NB4 (cell line): ENCODE data around the gene WDR1.

Source experiments
- CTCF ChIP-seq: IDR thresholded peaks from one replicate; pipeline ENCODE4 v1.5.1; 2012; ENCODE audit warnings: low read depth, low read length
- MAX ChIP-seq: IDR thresholded peaks from 2 replicates; pipeline ENCODE4 v1.6.1; 2011; ENCODE audit warnings: low read depth, low read length
- POLR2A ChIP-seq: IDR thresholded peaks from 2 replicates; pipeline ENCODE4 v1.6.1; 2011; ENCODE audit warnings: mild to moderate bottlenecking; ENCODE audit not compliant: insufficient read length; ENCODE audit errors: extremely low read depth

- no peak for TF ChIP-seq POLR2A
- no peak for TF ChIP-seq CTCF
- no peak for TF ChIP-seq MAX
These were observed 81.9 kb downstream of the WDR1 start for GRCh38 chr4:10034612-10035104.
